ENCODE data around the gene GLCCI1.

The GLCCI1 gene

GRCh38 chr7:7968544-7969305 lies at the start of gene GLCCI1:
TSS of gene GLCCI1 (plus strand) at chr7:7968796. CDS start at chr7:7969351, 555 bp downstream.
- DNase-seq = peak; percentile 98

GRCh38 chr7:7919449-7919945 lies 49.1 kb upstream of the GLCCI1 start:
- peak; percentile 19 for DNase-seq

- no peak for DNase-seq
Observed at GRCh38 chr7:7920056-7920455, 48.5 kb upstream of the GLCCI1 start.

- peak; percentile 64 for DNase-seq
Observed at GRCh38 chr7:7920481-7920880, 48.1 kb upstream of the GLCCI1 start.

- no peak for DNase-seq
Observed at GRCh38 chr7:7921830-7922229, 46.8 kb upstream of the GLCCI1 start.

- no peak for DNase-seq
Observed at GRCh38 chr7:7922684-7923385, 45.8 kb upstream of the GLCCI1 start.

GRCh38 chr7:7923818-7924217 lies 44.8 kb upstream of the GLCCI1 start:
- DNase-seq = no peak

- DNase-seq = no peak
Observed at GRCh38 chr7:7924303-7924702, 44.3 kb upstream of the GLCCI1 start.

GRCh38 chr7:7931626-7932025 lies 37.0 kb upstream of the GLCCI1 start:
- DNase-seq = no peak

- no peak for DNase-seq
Observed at GRCh38 chr7:7932553-7932952, 36.0 kb upstream of the GLCCI1 start.

- no peak for DNase-seq
Observed at GRCh38 chr7:7933915-7934526, 34.6 kb upstream of the GLCCI1 start.

GRCh38 chr7:7934945-7935344 lies 33.7 kb upstream of the GLCCI1 start:
- no peak for DNase-seq

GRCh38 chr7:7938471-7938870 lies 30.1 kb upstream of the GLCCI1 start:
- DNase-seq = no peak

- no peak for DNase-seq
Observed at GRCh38 chr7:7943951-7944350, 24.6 kb upstream of the GLCCI1 start.

GRCh38 chr7:7944619-7945282 lies 23.8 kb upstream of the GLCCI1 start:
- DNase-seq = peak; percentile 97

GRCh38 chr7:7946486-7946885 lies 22.1 kb upstream of the GLCCI1 start:
- no peak for DNase-seq

GRCh38 chr7:7948232-7948631 lies 20.4 kb upstream of the GLCCI1 start:
- DNase-seq = no peak

GRCh38 chr7:7953806-7954205 lies 14.8 kb upstream of the GLCCI1 start:
- DNase-seq = no peak

- no peak for DNase-seq
Observed at GRCh38 chr7:7956531-7957128, 12.0 kb upstream of the GLCCI1 start.

- DNase-seq = no peak
Observed at GRCh38 chr7:7957513-7957912, 11.1 kb upstream of the GLCCI1 start.

- DNase-seq = no peak
Observed at GRCh38 chr7:7959979-7960670, 8.5 kb upstream of the GLCCI1 start.

GRCh38 chr7:7962851-7963250 lies 5.7 kb upstream of the GLCCI1 start:
- DNase-seq = no peak
